HepG2 (cell line): ENCODE results near the gene DGAT2. TPM values are rescaled to one million over a fixed set of nuclear protein-coding genes. Genes with fewer than 3 reads are reported as not detected.
A peak's percentile ranks its signal among the peaks of the same experiment; 100 is the strongest.

Experiments used
- BRCA1 ChIP-seq: sonication (generic); formaldehyde crosslinking; IDR thresholded peaks from 2 replicates; pipeline ENCODE4 v1.4.0; 2020; ENCODE audit warnings: missing genetic modification reagents
- CSRNP2 ChIP-seq: sonication (generic); formaldehyde crosslinking; conservative IDR thresholded peaks from 2 replicates; pipeline ENCODE4 v1.8.0; 2022; ENCODE audit warnings: low read depth, missing genetic modification reagents
- FUBP1 ChIP-seq: sonication (generic); formaldehyde crosslinking; IDR thresholded peaks from 2 replicates; pipeline ENCODE4 v1.5.1; 2020; ENCODE audit warnings: missing genetic modification reagents, mild to moderate bottlenecking, borderline replicate concordance
- GLMP ChIP-seq: sonication (generic); formaldehyde crosslinking; IDR thresholded peaks from 2 replicates; pipeline ENCODE4 v1.9.0; 2021; ENCODE audit warnings: missing genetic modification reagents, mild to moderate bottlenecking, borderline replicate concordance
- LBX2 ChIP-seq: sonication (generic); formaldehyde crosslinking; IDR thresholded peaks from 2 replicates; pipeline ENCODE4 v1.5.0; 2020; ENCODE audit warnings: missing genetic modification reagents, mild to moderate bottlenecking, borderline replicate concordance
- MLX ChIP-seq: IDR thresholded peaks from 2 replicates; pipeline ENCODE4 v1.6.1; 2016
- PLSCR1 ChIP-seq: sonication (generic); formaldehyde crosslinking; IDR thresholded peaks from 2 replicates; pipeline ENCODE4 v1.5.0; 2020; ENCODE audit warnings: missing genetic modification reagents, mild to moderate bottlenecking, borderline replicate concordance
- PRMT3 ChIP-seq: sonication (generic); formaldehyde crosslinking; IDR thresholded peaks from 2 replicates; pipeline ENCODE4 v1.8.1; 2022; ENCODE audit warnings: low read depth, mild to moderate bottlenecking, moderate library complexity, missing genetic modification reagents, borderline replicate concordance
- SETDB1 ChIP-seq: sonication (generic); formaldehyde crosslinking; IDR thresholded peaks from 2 replicates; pipeline ENCODE4 v1.5.1; 2020; ENCODE audit warnings: missing genetic modification reagents, mild to moderate bottlenecking, borderline replicate concordance
- SOX6 ChIP-seq, 2 experiments: fragments of 450-650 bp in 1 of 2; sonication (generic) in 1 of 2; formaldehyde crosslinking in 1 of 2; IDR thresholded peaks; 2 replicates each; pipeline versions ENCODE4 v1.4.0 to v1.6.1; 2017 to 2020; ENCODE audit warnings: antibody characterized with exemption in 1 of 2, mild to moderate bottlenecking in 1 of 2, missing genetic modification reagents in 1 of 2
- TARDBP ChIP-seq: sonication (generic); formaldehyde crosslinking; IDR thresholded peaks from 2 replicates; pipeline ENCODE4 v1.8.0; 2022; ENCODE audit warnings: mild to moderate bottlenecking, missing genetic modification reagents
- TMF1 ChIP-seq: sonication (generic); formaldehyde crosslinking; IDR thresholded peaks from 2 replicates; pipeline ENCODE4 v1.8.1; 2022; ENCODE audit warnings: low read depth, missing genetic modification reagents
- ZBTB25 ChIP-seq: IDR thresholded peaks from 2 replicates; pipeline ENCODE4 v1.6.1; 2018; ENCODE audit warnings: missing genetic modification reagents
- ZBTB39 ChIP-seq: sonication (generic); formaldehyde crosslinking; IDR thresholded peaks from 2 replicates; pipeline ENCODE4 v1.5.0; 2020; ENCODE audit warnings: missing genetic modification reagents
- ZC3H4 ChIP-seq: sonication (generic); formaldehyde crosslinking; IDR thresholded peaks from 2 replicates; pipeline ENCODE4 v1.4.0; 2020; ENCODE audit warnings: missing genetic modification reagents, borderline replicate concordance
- ZFAT ChIP-seq: sonication (generic); formaldehyde crosslinking; conservative IDR thresholded peaks from 2 replicates; pipeline ENCODE4 v1.8.1; 2023; ENCODE audit warnings: missing genetic modification reagents, inconsistent platforms
- ZNF678 ChIP-seq: sonication (generic); formaldehyde crosslinking; IDR thresholded peaks from 2 replicates; pipeline ENCODE4 v1.4.0; 2020; ENCODE audit warnings: mild to moderate bottlenecking, missing genetic modification reagents
- polyA plus RNA-seq, 8 experiments: library from polyadenylated mRNA; depleted of rRNA in 3 of 8; stranded (reverse) in 7 of 8; unstranded in 1 of 8; fragments of >200 nt; fragmentation: Illumina TruSeq in 4 of 8; extraction: Trizol in 4 of 8; gene quantifications; 2 replicates each; pipeline versions ENCODE4 v1.2.1 to v1.2.3, GENCODE V29; 2011 to 2016; ENCODE audit warnings: low read depth in 4 of 8, missing spikeins in 1 of 8, mixed read lengths in 1 of 8; ENCODE audit not compliant: insufficient read depth in 1 of 8
- total RNA-seq, 5 experiments: library from RNA; depleted of rRNA; stranded (reverse); fragments of >200 nt; fragmentation: Illumina TruSeq; extraction: Trizol; gene quantifications; 2 replicates each; pipeline ENCODE4 v1.2.3, GENCODE V29; 2016; ENCODE audit warnings: low read depth in 1 of 5

The DGAT2 gene
- total and polyA plus RNA-seq, 2 of the 13 experiments (the other 11 are each of a cell fraction or from before 2014, with no cell fraction given): 39.0 to 65.6 TPM

GRCh38 chr11:75812542-75813040 lies 44.0 kb downstream of the DGAT2 start (continued):
- no peak for TF ChIP-seq SOX6 (IDR thresholded peaks at IDR 0.05)
- peak; percentile 40 for TF ChIP-seq SOX6 (CRISPR knock-in tag; IDR thresholded peaks at IDR 0.05)
- no peak for TF ChIP-seq ZBTB25
- no peak for TF ChIP-seq ZNF678 (CRISPR knock-in tag)
- TF ChIP-seq PLSCR1 (CRISPR knock-in tag): no peak
- TF ChIP-seq GLMP (CRISPR knock-in tag): no peak
- TF ChIP-seq MLX (CRISPR knock-in tag): no peak
- TF ChIP-seq PRMT3 (CRISPR knock-in tag): no peak
- TF ChIP-seq CSRNP2 (CRISPR knock-in tag): no peak
- no peak for TF ChIP-seq LBX2 (CRISPR knock-in tag)
- TF ChIP-seq FUBP1: no peak
- no peak for TF ChIP-seq ZC3H4 (CRISPR knock-in tag)
- TF ChIP-seq ZBTB39 (CRISPR knock-in tag): no peak
- no peak for TF ChIP-seq TMF1 (CRISPR knock-in tag)
- no peak for TF ChIP-seq TARDBP
- TF ChIP-seq SETDB1: no peak
- TF ChIP-seq BRCA1: no peak
- no peak for TF ChIP-seq ZFAT (CRISPR knock-in tag)
